Gastrocnemius medialis (tissue), 4 donors: ENCODE data around the gene PABPN1.

Source experiments
- POLR2A ChIP-seq, 2 donors: fragments of 450-650 bp; IDR thresholded peaks; one replicate each; pipeline ENCODE4 v1.6.1; 2017; ENCODE audit warnings: antibody characterized with exemption in 2 of 2, mild to moderate bottlenecking in 2 of 2, moderate library complexity in 2 of 2
- TF ChIP-seq, protein P1 (sequence below), 5 experiments: fragments of 450-650 bp in 3 of 5; fragments of 200-600 bp in 2 of 5; sonication (generic) in 2 of 5; IDR thresholded peaks in 4 of 5; conservative IDR thresholded peaks in 1 of 5; 1 replicate in 4 of 5; 2 replicates in 1 of 5; pipeline ENCODE4 v1.5.1; 2016 to 2019; ENCODE audit warnings: antibody characterized with exemption in 5 of 5, mild to moderate bottlenecking in 3 of 5, moderate library complexity in 3 of 5

DNA sequence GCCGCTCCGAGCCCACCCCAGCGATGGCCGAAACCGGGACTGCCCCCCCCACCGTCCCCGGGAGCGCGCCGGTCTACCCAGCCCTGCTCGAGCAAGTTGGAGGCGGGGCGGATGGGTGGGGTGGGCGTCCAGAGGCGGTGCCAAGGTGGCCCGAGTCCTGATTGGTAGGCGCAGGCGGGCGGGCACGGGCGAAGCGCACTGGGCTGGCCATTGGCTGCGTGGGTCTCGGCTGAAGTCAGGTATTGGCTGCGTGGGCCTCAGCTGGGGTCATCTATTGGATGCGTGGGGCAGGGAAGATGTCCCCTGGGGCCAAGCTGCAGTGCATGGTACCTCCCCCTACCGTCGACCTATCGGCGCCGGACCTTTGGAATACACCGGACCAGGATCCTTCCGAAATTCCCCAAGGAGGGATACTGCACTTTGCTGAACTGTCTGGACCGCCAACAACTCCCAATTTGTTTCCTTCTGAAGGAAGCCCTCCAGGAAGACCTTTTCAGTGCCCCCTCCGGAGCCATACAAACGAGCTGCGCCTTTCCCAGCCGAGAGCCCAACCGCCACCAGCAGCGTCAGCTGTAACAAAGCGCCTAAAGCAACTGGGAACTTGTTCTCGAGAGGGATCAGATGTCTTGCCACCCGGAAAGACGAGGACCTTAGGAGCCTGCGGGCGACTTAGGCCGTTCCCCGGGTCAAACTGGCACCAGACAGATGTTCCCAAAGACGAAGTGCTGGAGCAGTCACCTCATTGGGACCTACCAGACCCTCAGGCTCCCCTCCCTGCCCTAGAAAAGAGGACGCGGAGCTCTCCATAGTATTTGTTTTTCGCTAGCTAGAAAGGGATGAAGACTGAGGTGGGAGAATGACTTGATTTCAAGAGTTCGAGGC lies 35.0 kb upstream of the PABPN1 start, which contains the start of gene HOMEZ:
- TF ChIP-seq, protein P1, sequence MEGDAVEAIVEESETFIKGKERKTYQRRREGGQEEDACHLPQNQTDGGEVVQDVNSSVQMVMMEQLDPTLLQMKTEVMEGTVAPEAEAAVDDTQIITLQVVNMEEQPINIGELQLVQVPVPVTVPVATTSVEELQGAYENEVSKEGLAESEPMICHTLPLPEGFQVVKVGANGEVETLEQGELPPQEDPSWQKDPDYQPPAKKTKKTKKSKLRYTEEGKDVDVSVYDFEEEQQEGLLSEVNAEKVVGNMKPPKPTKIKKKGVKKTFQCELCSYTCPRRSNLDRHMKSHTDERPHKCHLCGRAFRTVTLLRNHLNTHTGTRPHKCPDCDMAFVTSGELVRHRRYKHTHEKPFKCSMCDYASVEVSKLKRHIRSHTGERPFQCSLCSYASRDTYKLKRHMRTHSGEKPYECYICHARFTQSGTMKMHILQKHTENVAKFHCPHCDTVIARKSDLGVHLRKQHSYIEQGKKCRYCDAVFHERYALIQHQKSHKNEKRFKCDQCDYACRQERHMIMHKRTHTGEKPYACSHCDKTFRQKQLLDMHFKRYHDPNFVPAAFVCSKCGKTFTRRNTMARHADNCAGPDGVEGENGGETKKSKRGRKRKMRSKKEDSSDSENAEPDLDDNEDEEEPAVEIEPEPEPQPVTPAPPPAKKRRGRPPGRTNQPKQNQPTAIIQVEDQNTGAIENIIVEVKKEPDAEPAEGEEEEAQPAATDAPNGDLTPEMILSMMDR (IDR thresholded peaks at IDR 0.05 in 4 of 5, conservative IDR thresholded peaks at IDR 0.05 in 1 of 5), result peak in 3 of 5 experiments; percentile 11 to 23 (median 21)
- TF ChIP-seq POLR2A (IDR thresholded peaks at IDR 0.05), result peak; percentile 88 to 91
